Upper lobe of left lung (tissue), 4 donors: Measurements from ENCODE around the gene CSN1S1.

Source experiments
- EP300 ChIP-seq, 4 donors: sonication (generic); formaldehyde crosslinking; IDR thresholded peaks; one replicate each; pipeline ENCODE4 v1.5.1; 2017; ENCODE audit warnings: antibody characterized with exemption in 4 of 4, control low read depth in 2 of 4
- TF ChIP-seq, protein P1 (sequence below), 6 experiments: fragments of 450-650 bp in 4 of 6; fragments of 200-600 bp in 2 of 6; sonication (generic) in 2 of 6; IDR thresholded peaks; one replicate each; pipeline ENCODE4 v1.5.1; 2016 to 2019; ENCODE audit warnings: antibody characterized with exemption in 6 of 6

DNA sequence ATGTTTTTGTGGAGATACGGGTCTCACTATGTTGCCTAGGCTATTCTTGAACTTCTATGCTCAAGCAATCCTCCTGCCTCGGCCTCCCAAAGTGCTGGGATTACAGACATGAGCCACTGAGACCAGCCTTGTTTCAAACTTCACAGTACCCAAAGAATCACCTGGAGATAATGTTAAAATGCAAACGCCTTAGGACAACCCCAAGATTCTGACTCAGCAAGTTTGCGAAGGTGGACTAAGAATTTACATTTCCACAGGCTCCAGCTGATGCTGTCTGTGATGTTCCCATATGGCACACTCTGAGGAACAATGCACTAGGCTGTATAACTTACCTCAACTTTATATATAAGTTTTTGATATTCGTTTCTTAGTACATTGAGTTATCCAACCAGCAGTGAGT lies 63.9 kb downstream of the CSN1S1 start:
- TF ChIP-seq EP300 (IDR thresholded peaks at IDR 0.05) = no peak
- TF ChIP-seq, protein P1, sequence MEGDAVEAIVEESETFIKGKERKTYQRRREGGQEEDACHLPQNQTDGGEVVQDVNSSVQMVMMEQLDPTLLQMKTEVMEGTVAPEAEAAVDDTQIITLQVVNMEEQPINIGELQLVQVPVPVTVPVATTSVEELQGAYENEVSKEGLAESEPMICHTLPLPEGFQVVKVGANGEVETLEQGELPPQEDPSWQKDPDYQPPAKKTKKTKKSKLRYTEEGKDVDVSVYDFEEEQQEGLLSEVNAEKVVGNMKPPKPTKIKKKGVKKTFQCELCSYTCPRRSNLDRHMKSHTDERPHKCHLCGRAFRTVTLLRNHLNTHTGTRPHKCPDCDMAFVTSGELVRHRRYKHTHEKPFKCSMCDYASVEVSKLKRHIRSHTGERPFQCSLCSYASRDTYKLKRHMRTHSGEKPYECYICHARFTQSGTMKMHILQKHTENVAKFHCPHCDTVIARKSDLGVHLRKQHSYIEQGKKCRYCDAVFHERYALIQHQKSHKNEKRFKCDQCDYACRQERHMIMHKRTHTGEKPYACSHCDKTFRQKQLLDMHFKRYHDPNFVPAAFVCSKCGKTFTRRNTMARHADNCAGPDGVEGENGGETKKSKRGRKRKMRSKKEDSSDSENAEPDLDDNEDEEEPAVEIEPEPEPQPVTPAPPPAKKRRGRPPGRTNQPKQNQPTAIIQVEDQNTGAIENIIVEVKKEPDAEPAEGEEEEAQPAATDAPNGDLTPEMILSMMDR (IDR thresholded peaks at IDR 0.05) = no peak
